Dendritic cell treated with granulocyte-macrophage colony-stimulating factor and Interleukin-4, amounts not matched to agents 40 ng/mL and 50 ng/mL, for 4 days (primary cell): Measurements from ENCODE around the gene STAMBPL1.
A peak's percentile ranks its signal among the peaks of the same experiment; 100 is the strongest.
"Not testable (repeated sequence)": the region's sequence is repeated elsewhere in the genome, so short reads cannot be mapped to it uniquely, and the experiment has no call there.

ENCODE experiments used
- H3K27ac Mint-ChIP-seq: one replicate; pipeline ENCODE4 v1.8.0; 2022; ENCODE audit warnings: mild to moderate bottlenecking, mixed read lengths
- H3K27me3 Mint-ChIP-seq: one replicate; pipeline ENCODE4 v1.8.0; 2022; ENCODE audit warnings: mild to moderate bottlenecking, mixed read lengths
- H3K36me3 Mint-ChIP-seq: one replicate; pipeline ENCODE4 v1.8.0; 2022; ENCODE audit warnings: low read depth, mixed read lengths
- H3K4me1 Mint-ChIP-seq: one replicate; pipeline ENCODE4 v1.8.0; 2022; ENCODE audit warnings: low read depth, mixed read lengths
- H3K4me3 Mint-ChIP-seq: one replicate; pipeline ENCODE4 v1.8.0; 2022; ENCODE audit warnings: mild to moderate bottlenecking, moderate library complexity, mixed read lengths
- H3K9me3 Mint-ChIP-seq: one replicate; pipeline ENCODE4 v1.8.0; 2022; ENCODE audit warnings: mixed read lengths
- intact Hi-C: fragments of 100-400 bp; cut with micrococcal nuclease; formaldehyde crosslinking; loops from one replicate; pipeline ENCODE4 v1.15.0; 2022

STAMBPL1 gene

GRCh38 chr10:88926566-88927415 is 46.7 kb downstream of the STAMBPL1 start:
- Mint-ChIP-seq H3K4me1 (peaks cover 29% of the 10 kb centered on the region), H3K4me3 (no peak overlapping the region), H3K9me3 (peaks cover 13% of the 10 kb centered on the region), H3K27me3 (no peaks in the 10 kb centered on the region), H3K36me3 (peaks cover 47% of the 10 kb centered on the region), H3K27ac (no peak overlapping the region)
- intact Hi-C loops = no loop called here

DNA sequence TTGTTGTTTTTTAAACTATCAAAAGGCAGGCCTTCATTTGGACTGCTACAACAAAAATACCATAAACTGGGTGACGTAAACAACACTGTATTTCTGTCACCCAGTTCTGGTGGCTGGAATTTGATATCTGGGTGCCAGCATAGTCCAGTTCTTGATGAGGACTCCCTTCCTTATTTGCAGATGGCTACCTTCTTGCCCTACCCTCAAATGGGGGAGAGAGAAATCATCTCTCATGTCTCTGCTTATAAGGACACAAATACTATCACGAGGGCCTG is 47.3 kb downstream of the STAMBPL1 start:
- Mint-ChIP-seq H3K36me3 (peaks cover 43% of the 10 kb centered on the region), H3K27me3 (no peaks in the 10 kb centered on the region), H3K9me3 (peaks cover 13% of the 10 kb centered on the region), H3K4me3 (no peak overlapping the region), H3K27ac (no peak overlapping the region), H3K4me1 (peaks cover 30% of the 10 kb centered on the region)
- intact Hi-C loops = no loop called here

DNA sequence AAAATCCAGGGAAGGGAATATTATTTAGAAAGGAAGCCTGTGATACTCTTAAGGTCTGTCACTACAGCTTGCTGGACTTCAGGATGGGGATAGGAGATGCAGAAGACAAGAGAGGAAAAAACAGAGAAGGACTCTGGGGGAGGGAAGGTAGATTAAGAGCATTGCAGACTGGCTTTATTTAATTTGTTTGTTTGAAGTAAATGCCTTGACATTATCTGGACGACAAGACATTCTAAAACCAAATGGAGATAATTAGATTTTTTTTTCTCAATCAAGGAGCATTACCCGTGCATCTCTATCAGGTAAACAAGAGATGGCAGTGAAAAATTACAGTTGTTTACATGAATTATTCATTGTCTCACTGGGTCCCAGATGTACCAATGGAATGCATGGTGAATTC is 48.2 kb downstream of the STAMBPL1 start:
- H3K27ac Mint-ChIP-seq = no peak overlapping the region
- H3K4me3 Mint-ChIP-seq = no peak overlapping the region
- peaks cover 13% of the 10 kb centered on the region for H3K9me3 Mint-ChIP-seq
- peaks cover 43% of the 10 kb centered on the region for H3K36me3 Mint-ChIP-seq
- intact Hi-C loops = no loop called here
- peaks cover 30% of the 10 kb centered on the region for H3K4me1 Mint-ChIP-seq
- H3K27me3 Mint-ChIP-seq = no peaks in the 10 kb centered on the region

GRCh38 chr10:88931548-88931947 is 51.5 kb downstream of the STAMBPL1 start:
- H3K27ac Mint-ChIP-seq = peak overlapping the region; percentile 24
- intact Hi-C loops = no loop called here
- no peaks in the 10 kb centered on the region for H3K9me3 Mint-ChIP-seq
- peaks cover 2% of the 10 kb centered on the region for H3K27me3 Mint-ChIP-seq
- H3K36me3 Mint-ChIP-seq = peaks cover 34% of the 10 kb centered on the region
- no peak overlapping the region for H3K4me3 Mint-ChIP-seq
- H3K4me1 Mint-ChIP-seq = peaks cover 22% of the 10 kb centered on the region

- H3K9me3 Mint-ChIP-seq, H3K4me3 Mint-ChIP-seq, H3K27me3 Mint-ChIP-seq: not testable (repeated sequence)
- H3K4me1 Mint-ChIP-seq = peaks cover 18% of the 10 kb centered on the region
- intact Hi-C loops = loop anchor here (1.0 to 2.0 kb wide), 3 partner anchors 29 to 97 kb away; partner anchors contain the start of gene STAMBPL1
- peak overlapping the region; percentile 24 for H3K27ac Mint-ChIP-seq
- peaks cover 35% of the 10 kb centered on the region for H3K36me3 Mint-ChIP-seq
Observed at GRCh38 chr10:88932029-88932428, 52.0 kb downstream of the STAMBPL1 start.

GRCh38 chr10:88932539-88933256 is 52.7 kb downstream of the STAMBPL1 start:
- no peak overlapping the region for H3K4me3 Mint-ChIP-seq
- H3K27ac Mint-ChIP-seq = no peak overlapping the region
- no peaks in the 10 kb centered on the region for H3K9me3 Mint-ChIP-seq
- H3K4me1 Mint-ChIP-seq = peaks cover 18% of the 10 kb centered on the region
- peaks cover 39% of the 10 kb centered on the region for H3K36me3 Mint-ChIP-seq
- intact Hi-C loops = loop anchor here (1.0 to 2.0 kb wide), 3 partner anchors 30 to 97 kb away; partner anchors contain the start of gene STAMBPL1
- peaks cover 9% of the 10 kb centered on the region for H3K27me3 Mint-ChIP-seq

DNA sequence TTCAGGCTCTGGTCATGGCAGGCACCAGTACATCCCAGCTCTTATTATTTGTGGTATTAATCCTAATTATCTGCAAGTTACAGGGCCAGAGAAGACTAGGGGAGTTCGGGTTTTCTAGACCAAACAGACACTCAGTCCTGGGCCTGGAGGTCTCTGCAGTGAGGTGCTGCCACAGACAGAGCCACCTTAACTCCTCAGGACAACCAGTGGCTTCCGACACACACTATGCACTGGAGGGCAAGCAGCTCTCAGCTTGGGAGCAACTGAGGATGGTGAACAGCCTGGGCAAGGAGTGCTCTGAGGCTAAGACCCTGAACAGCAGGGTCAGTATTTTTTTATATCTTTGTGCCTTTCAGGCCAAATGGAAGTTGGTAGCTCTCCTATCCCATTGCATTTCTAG is 53.5 kb downstream of the STAMBPL1 start:
- H3K36me3 Mint-ChIP-seq = peaks cover 40% of the 10 kb centered on the region
- peaks cover 18% of the 10 kb centered on the region for H3K4me1 Mint-ChIP-seq
- peaks cover 16% of the 10 kb centered on the region for H3K27me3 Mint-ChIP-seq
- H3K27ac Mint-ChIP-seq = no peak overlapping the region
- intact Hi-C loops = loop anchor here (2.0 kb wide), 1 partner anchor 31 kb away; no protein-coding TSS in a partner anchor
- H3K4me3 Mint-ChIP-seq = no peak overlapping the region
- no peaks in the 10 kb centered on the region for H3K9me3 Mint-ChIP-seq

DNA sequence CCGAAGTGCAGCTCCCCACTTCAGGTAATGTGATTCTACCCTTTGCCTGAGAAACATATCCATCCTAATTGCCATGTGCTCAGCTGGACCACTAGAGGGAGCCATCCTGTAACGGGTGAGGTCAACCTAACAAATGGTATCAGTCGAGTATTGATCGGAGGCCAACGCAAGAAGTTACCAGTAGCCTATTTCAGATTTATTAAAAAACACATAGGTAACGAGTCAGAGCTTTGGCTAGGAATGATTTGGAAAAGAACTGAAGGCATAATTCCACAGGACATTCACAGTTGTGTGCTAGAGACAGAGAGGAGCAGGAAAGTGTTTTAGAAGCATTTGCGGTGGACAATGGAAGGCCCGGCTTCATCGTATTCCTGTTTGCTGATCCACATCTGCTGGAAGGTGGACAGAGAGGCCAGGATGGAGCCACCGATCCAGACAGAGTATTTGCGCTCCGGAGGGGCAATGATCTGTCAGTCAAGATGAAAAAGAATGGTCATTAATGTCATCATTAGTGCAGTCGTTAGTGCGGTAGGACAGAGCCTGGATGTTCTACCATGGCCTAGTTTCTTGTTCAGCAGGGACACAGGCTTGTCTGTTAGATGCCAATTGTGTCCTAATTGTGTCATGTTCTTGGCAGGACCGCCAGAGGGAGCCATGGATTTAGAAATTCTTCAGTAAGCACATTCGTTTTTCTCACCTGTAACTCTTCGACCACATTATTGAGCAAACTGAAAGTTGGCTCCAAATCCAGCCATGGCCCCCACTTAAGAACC is 55.0 kb downstream of the STAMBPL1 start:
- Mint-ChIP-seq H3K9me3 (no peaks in the 10 kb centered on the region), H3K27ac (no peak overlapping the region), H3K4me3 (no peak overlapping the region), H3K27me3 (peaks cover 30% of the 10 kb centered on the region), H3K4me1 (peaks cover 18% of the 10 kb centered on the region), H3K36me3 (peaks cover 49% of the 10 kb centered on the region)
- intact Hi-C loops = loop anchor here (1.0 kb wide), 2 partner anchors 52 to 278 kb away; no protein-coding TSS in a partner anchor

- Mint-ChIP-seq H3K9me3 (no peaks in the 10 kb centered on the region), H3K4me1 (peaks cover 13% of the 10 kb centered on the region), H3K27ac (no peak overlapping the region), H3K4me3 (no peak overlapping the region), H3K36me3 (peaks cover 60% of the 10 kb centered on the region), H3K27me3 (peaks cover 43% of the 10 kb centered on the region)
- intact Hi-C loops = no loop called here
Observed at GRCh38 chr10:88936656-88937055, 56.6 kb downstream of the STAMBPL1 start.

DNA sequence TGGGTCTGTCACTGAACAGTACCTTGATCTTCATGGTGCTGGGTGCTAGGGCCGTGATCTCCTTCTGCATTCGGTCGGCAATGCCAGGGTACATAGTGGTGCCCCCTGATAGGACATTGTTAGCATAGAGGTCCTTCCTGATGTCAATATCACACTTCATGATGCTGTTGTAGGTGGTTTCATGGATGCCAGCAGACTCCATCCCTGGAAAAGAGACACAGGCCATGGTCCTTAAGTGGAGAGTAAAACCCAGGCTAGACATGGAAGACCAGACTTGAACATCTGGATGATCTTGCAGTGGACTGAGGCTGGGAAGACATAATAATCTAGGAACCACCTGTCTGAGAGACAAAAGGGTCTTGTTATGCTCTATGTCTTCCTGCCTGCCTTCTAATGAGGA is 58.0 kb downstream of the STAMBPL1 start:
- Mint-ChIP-seq H3K4me3 (no peak overlapping the region), H3K27me3 (peaks cover 55% of the 10 kb centered on the region), H3K36me3 (peaks cover 64% of the 10 kb centered on the region), H3K4me1 (peaks cover 11% of the 10 kb centered on the region), H3K27ac (no peak overlapping the region), H3K9me3 (no peaks in the 10 kb centered on the region)
- intact Hi-C loops = no loop called here

DNA sequence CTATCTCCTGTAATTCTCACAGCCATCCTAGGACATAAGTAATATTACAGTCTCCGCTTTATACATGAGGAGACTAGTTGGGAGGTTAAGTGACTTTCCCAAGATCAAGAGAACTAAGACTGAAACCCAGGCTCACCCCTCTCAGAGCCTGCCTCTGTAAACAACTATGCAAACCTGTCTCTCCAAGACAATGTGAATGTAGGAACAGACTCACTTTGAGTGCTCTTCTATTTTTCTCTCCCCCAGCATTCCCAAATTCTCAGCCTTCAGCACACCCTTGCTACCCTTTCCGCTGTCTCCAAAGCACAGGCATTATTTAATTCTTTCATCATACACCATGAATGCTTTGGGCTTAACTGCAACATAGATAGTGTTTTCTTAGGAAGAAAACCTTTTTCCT is 58.9 kb downstream of the STAMBPL1 start:
- H3K27me3 Mint-ChIP-seq = peaks cover 61% of the 10 kb centered on the region
- peaks cover 16% of the 10 kb centered on the region for H3K4me1 Mint-ChIP-seq
- peaks cover 69% of the 10 kb centered on the region for H3K36me3 Mint-ChIP-seq
- no peaks in the 10 kb centered on the region for H3K9me3 Mint-ChIP-seq
- H3K4me3 Mint-ChIP-seq = no peak overlapping the region
- no peak overlapping the region for H3K27ac Mint-ChIP-seq
- intact Hi-C loops = no loop called here

- Mint-ChIP-seq H3K9me3 (no peaks in the 10 kb centered on the region), H3K4me1 (peaks cover 13% of the 10 kb centered on the region), H3K36me3 (peaks cover 58% of the 10 kb centered on the region), H3K27me3 (peaks cover 67% of the 10 kb centered on the region), H3K27ac (no peak overlapping the region), H3K4me3 (no peak overlapping the region)
- intact Hi-C loops = no loop called here
Observed at GRCh38 chr10:88941026-88941425, 61.0 kb downstream of the STAMBPL1 start.

DNA sequence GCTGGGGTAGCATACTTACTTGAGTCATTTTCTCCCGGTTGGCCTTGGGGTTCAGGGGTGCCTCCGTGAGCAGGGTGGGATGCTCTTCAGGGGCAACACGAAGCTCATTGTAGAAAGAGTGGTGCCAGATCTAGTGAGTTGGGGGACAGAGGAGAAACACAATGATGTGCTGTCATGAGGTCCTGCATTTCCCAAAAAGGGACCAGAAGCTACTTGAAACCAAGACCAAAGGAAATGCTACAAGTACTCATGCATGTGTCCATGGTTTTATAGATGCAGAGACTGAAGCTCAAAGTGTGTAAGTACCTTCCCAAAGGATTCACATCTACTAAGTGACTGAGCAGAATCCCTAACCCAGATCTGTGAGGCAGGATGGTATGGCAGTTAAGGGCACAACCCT is 63.7 kb downstream of the STAMBPL1 start:
- no peaks in the 10 kb centered on the region for H3K9me3 Mint-ChIP-seq
- peaks cover 66% of the 10 kb centered on the region for H3K27me3 Mint-ChIP-seq
- H3K4me1 Mint-ChIP-seq = peaks cover 13% of the 10 kb centered on the region
- H3K36me3 Mint-ChIP-seq = peaks cover 34% of the 10 kb centered on the region
- H3K27ac Mint-ChIP-seq = no peak overlapping the region
- intact Hi-C loops = no loop called here
- H3K4me3 Mint-ChIP-seq = no peak overlapping the region

GRCh38 chr10:88944813-88945212 is 64.8 kb downstream of the STAMBPL1 start:
- H3K4me1 Mint-ChIP-seq = peaks cover 13% of the 10 kb centered on the region
- no peak overlapping the region for H3K4me3 Mint-ChIP-seq
- peaks cover 61% of the 10 kb centered on the region for H3K27me3 Mint-ChIP-seq
- H3K27ac Mint-ChIP-seq = no peak overlapping the region
- intact Hi-C loops = no loop called here
- H3K36me3 Mint-ChIP-seq = peaks cover 24% of the 10 kb centered on the region
- no peaks in the 10 kb centered on the region for H3K9me3 Mint-ChIP-seq
